Erythroblast (primary cell): ENCODE results near the gene MYO1G.

ENCODE experiments used
- GATA1 ChIP-seq: IDR thresholded peaks from 2 replicates; pipeline ENCODE4 v1.6.1; 2011; ENCODE audit warnings: low read depth, mild to moderate bottlenecking, control low read depth, low read length, moderate library complexity
- POLR2A ChIP-seq: IDR thresholded peaks from 2 replicates; pipeline ENCODE4 v1.6.1; 2011; ENCODE audit warnings: mild to moderate bottlenecking, low read length

- TF ChIP-seq POLR2A (no peak), GATA1 (no peak)
Measured at GRCh38 chr7:44990109-44991023, 11.6 kb upstream of the MYO1G start.
